Measurements from ENCODE around the gene HIVEP1. TPM values are rescaled to one million over a fixed set of nuclear protein-coding genes. Genes with fewer than 3 reads are reported as not detected.

The HIVEP1 gene
- total RNA-seq, 1 experiment from 2014 or later: 24.3 TPM

- H3K9me3 Mint-ChIP-seq: no peaks in the 10 kb centered on the region
- ChIA-PET CTCF (no interaction called here), POLR2A (no interaction called here)
- no peak for DNase-seq (ENCODE audit: low spot score)
- no peak for TF ChIP-seq HMGXB4 (CRISPR knock-in tag; IDR thresholded peaks at IDR 0.05)
- no peak for TF ChIP-seq IRF2 (CRISPR knock-in tag; IDR thresholded peaks at IDR 0.05; ENCODE audit: borderline replicate concordance, low read depth)
- no peak for TF ChIP-seq FOXP4 (CRISPR knock-in tag; IDR thresholded peaks at IDR 0.05)
- no peak for TF ChIP-seq NFYB (CRISPR knock-in tag; conservative IDR thresholded peaks at IDR 0.05; ENCODE audit: low read depth)
- no peak for TF ChIP-seq ATF2 (CRISPR knock-in tag; IDR thresholded peaks at IDR 0.05; ENCODE audit: borderline replicate concordance, low read depth)
- TF ChIP-seq PRRX2 (CRISPR knock-in tag; IDR thresholded peaks at IDR 0.05): no peak
- TF ChIP-seq USF2 (CRISPR knock-in tag; IDR thresholded peaks at IDR 0.05): no peak
- TF ChIP-seq HMGA2 (CRISPR knock-in tag; IDR thresholded peaks at IDR 0.05): no peak
- TF ChIP-seq RORB (CRISPR knock-in tag; IDR thresholded peaks at IDR 0.05): no peak
- TF ChIP-seq ETV6 (CRISPR knock-in tag; IDR thresholded peaks at IDR 0.05): no peak
- TF ChIP-seq MLX (CRISPR knock-in tag; IDR thresholded peaks at IDR 0.05): no peak
- no peak for TF ChIP-seq AR (CRISPR knock-in tag; IDR thresholded peaks at IDR 0.05)
- no peak for TF ChIP-seq FOXK1 (CRISPR knock-in tag; IDR thresholded peaks at IDR 0.05)
- no peak for TF ChIP-seq ZNF219 (CRISPR knock-in tag; IDR thresholded peaks at IDR 0.05; ENCODE audit: borderline replicate concordance)
- TF ChIP-seq GRHL2 (CRISPR knock-in tag; IDR thresholded peaks at IDR 0.05; ENCODE audit: insufficient replicate concordance, severe bottlenecking): no peak
- TF ChIP-seq PRDM15 (CRISPR knock-in tag; IDR thresholded peaks at IDR 0.05): no peak
- no peak for TF ChIP-seq AFF4 (CRISPR knock-in tag; IDR thresholded peaks at IDR 0.05; ENCODE audit: borderline replicate concordance)
- TF ChIP-seq TCF7 (CRISPR knock-in tag; IDR thresholded peaks at IDR 0.05; ENCODE audit: low read depth): no peak
- TF ChIP-seq ZNF671 (CRISPR knock-in tag; IDR thresholded peaks at IDR 0.05): no peak
- TF ChIP-seq ATF3 (CRISPR knock-in tag; conservative IDR thresholded peaks at IDR 0.05): no peak
- no peaks in the 10 kb centered on the region for H3K27me3 Mint-ChIP-seq (ENCODE audit: low read depth)
- no peak overlapping the region for H3K4me3 Mint-ChIP-seq
- H3K36me3 Mint-ChIP-seq: peaks cover 26% of the 10 kb centered on the region
- no peak overlapping the region for H3K27ac Mint-ChIP-seq
- peaks cover 34% of the 10 kb centered on the region for H3K4me1 Mint-ChIP-seq
- no peak for ATAC-seq
Observed at GRCh38 chr6:12024216-12024615, 12.1 kb downstream of the HIVEP1 start.

All from WTC11 (cell line).